ENCODE data around the gene RPH3AL.

GRCh38 chr17:213286-214105 lies 139.1 kb downstream of the RPH3AL start:
- TF ChIP-seq CTCF (IDR thresholded peaks at IDR 0.05): no peak
- no peak for TF ChIP-seq POLR2A (IDR thresholded peaks at IDR 0.05)
- no peak for TF ChIP-seq POLR2AphosphoS5 (IDR thresholded peaks at IDR 0.05)

Data from prostate gland (tissue), 2 donors.